ENCODE data around the gene TXLNG. TPM values are rescaled to one million over a fixed set of nuclear protein-coding genes. Genes with fewer than 3 reads are reported as not detected.
A peak's percentile ranks its signal among the peaks of the same experiment; 100 is the strongest.

The TXLNG gene
- total RNA-seq = 10 to 100 TPM; 11.1 to 19.9 TPM

DNA sequence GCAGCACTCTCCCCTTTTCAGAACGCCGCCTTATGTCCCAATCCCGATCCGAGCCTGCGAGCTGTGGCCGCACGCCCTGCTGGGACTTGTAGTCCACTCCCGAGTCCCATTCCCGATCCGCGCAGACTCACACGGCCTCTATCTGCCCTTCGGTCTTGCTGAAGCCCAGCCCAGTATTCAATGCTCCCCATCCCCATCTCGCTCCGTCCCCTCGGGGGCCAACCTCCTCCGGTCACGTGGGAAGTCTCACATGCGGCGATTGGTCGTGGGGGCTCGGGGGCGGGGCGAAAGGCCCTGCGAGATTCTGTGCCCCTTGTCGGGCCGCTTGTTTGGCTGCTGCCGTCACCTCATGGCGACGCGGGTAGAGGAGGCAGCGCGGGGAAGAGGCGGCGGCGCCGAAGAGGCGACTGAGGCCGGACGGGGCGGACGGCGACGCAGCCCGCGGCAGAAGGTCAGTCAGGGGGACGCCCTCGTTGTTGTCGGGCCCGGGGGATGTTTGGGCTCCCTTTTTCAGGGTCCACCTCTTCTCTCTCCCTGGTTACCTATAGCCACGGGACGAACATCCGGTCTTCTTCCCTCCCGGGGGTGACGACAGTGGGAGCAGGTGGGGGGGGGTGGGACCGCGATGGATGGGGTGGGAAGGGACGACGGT, at the start of gene TXLNG:
Gene TXLNG, plus strand, starts transcription at position 328 of the 652 bp plus-strand sequence. Its CDS starts 22 bp downstream, at position 350.
- Histone ChIP-seq H3K4me3 (peak within 1 kb of the TSS; percentile 80), H3K27me3 (replicated peaks; ENCODE audit: insufficient read depth) (no peaks in the 10 kb centered on the region), H3K9me3 (no peaks in the 10 kb centered on the region), H3K4me1 (ENCODE audit: control insufficient read depth in 1 of 2, low read depth in 2 of 2) (peaks cover 0 to 6% of the 10 kb centered on the region in 2 donors), H3K27ac (peak within 1 kb of the TSS; percentile 72 to 79), H3K36me3 (no peaks in the 10 kb centered on the region)
- ATAC-seq (ENCODE audit: insufficient number of reproducible peaks, low FRiP score, low read depth) (peak; percentile 96), DNase-seq (ENCODE audit: low spot score) (peak; percentile 91)
- TF ChIP-seq, protein P1, sequence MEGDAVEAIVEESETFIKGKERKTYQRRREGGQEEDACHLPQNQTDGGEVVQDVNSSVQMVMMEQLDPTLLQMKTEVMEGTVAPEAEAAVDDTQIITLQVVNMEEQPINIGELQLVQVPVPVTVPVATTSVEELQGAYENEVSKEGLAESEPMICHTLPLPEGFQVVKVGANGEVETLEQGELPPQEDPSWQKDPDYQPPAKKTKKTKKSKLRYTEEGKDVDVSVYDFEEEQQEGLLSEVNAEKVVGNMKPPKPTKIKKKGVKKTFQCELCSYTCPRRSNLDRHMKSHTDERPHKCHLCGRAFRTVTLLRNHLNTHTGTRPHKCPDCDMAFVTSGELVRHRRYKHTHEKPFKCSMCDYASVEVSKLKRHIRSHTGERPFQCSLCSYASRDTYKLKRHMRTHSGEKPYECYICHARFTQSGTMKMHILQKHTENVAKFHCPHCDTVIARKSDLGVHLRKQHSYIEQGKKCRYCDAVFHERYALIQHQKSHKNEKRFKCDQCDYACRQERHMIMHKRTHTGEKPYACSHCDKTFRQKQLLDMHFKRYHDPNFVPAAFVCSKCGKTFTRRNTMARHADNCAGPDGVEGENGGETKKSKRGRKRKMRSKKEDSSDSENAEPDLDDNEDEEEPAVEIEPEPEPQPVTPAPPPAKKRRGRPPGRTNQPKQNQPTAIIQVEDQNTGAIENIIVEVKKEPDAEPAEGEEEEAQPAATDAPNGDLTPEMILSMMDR (IDR thresholded peaks at IDR 0.05) = no peak

DNA sequence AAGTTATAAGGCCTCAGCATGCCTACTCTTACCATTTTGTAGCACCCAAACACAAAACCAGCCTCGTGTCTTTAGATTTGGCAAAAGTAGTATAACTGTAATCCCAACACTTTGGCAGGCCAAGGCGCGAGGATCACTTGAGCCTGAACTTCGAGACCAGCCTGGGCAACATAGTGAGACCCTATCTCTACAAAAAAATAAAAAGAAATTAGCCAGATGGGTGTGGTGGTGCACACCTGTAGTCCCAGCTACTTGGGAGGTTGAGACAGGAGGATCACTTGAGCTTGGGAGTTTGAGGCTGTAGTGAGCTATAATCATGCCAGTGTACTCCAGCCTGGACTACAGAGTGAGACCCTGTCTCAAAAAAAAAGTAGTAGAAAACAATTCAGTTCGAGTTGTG, 49.2 kb upstream of the TXLNG start:
- no peak for DNase-seq (ENCODE audit: low spot score)
- Histone ChIP-seq H3K4me1 (ENCODE audit: control insufficient read depth in 1 of 2, low read depth in 2 of 2) (no peaks in the 10 kb centered on the region), H3K27ac (no peak overlapping the region), H3K9me3 (no peaks in the 10 kb centered on the region), H3K27me3 (replicated peaks; ENCODE audit: insufficient read depth) (no peaks in the 10 kb centered on the region), H3K4me3 (no peak overlapping the region), H3K36me3 (peaks cover 7% of the 10 kb centered on the region)
- TF ChIP-seq, protein P1 (IDR thresholded peaks at IDR 0.05) = no peak
- ATAC-seq (ENCODE audit: insufficient number of reproducible peaks, low FRiP score, low read depth) = no peak

DNA sequence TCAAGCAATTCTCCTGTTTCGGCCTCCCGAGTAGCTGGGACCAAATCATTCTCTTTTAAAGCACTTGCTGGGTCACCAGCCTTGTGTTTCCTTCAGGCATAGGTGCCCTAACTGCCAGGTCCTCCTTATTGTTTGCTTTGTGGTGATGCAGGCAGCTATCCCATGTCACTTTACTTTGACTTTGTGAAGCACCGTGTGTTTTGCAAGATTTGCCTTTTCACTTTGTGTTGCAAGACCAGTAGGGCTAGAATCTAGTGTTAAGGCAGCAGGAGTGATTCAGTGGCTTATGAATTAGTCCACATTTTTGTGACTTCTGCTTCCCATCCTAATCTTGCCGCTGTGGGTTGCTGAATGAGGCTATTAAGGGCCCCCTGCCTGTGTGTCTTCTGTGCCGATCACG, 46.7 kb upstream of the TXLNG start:
- TF ChIP-seq, protein P1 (IDR thresholded peaks at IDR 0.05) = no peak
- DNase-seq (ENCODE audit: low spot score) = no peak
- ATAC-seq (ENCODE audit: insufficient number of reproducible peaks, low FRiP score, low read depth) = no peak
- H3K27me3 ChIP-seq (replicated peaks; ENCODE audit: insufficient read depth) = no peaks in the 10 kb centered on the region
- H3K4me3 ChIP-seq = no peak overlapping the region
- H3K4me1 ChIP-seq (ENCODE audit: control insufficient read depth in 1 of 2, low read depth in 2 of 2) = no peaks in the 10 kb centered on the region
- H3K36me3 ChIP-seq = peaks cover 15% of the 10 kb centered on the region
- no peaks in the 10 kb centered on the region for H3K9me3 ChIP-seq
- H3K27ac ChIP-seq = no peak overlapping the region

- H3K36me3 ChIP-seq = peaks cover 14% of the 10 kb centered on the region
Observed at GRCh38 chrX:16743604-16744325, 42.5 kb upstream of the TXLNG start.

GRCh38 chrX:16745102-16745501, 41.2 kb upstream of the TXLNG start:
- Histone ChIP-seq H3K27me3 (replicated peaks; ENCODE audit: insufficient read depth) (no peaks in the 10 kb centered on the region), H3K4me1 (ENCODE audit: control insufficient read depth in 1 of 2, low read depth in 2 of 2) (no peaks in the 10 kb centered on the region), H3K36me3 (peaks cover 16% of the 10 kb centered on the region), H3K27ac (no peak overlapping the region), H3K9me3 (no peaks in the 10 kb centered on the region), H3K4me3 (no peak overlapping the region)
- DNase-seq (ENCODE audit: low spot score) = no peak
- TF ChIP-seq, protein P1 (IDR thresholded peaks at IDR 0.05) = no peak
- no peak for ATAC-seq (ENCODE audit: insufficient number of reproducible peaks, low FRiP score, low read depth)

More at GRCh38 chrX:16743604-16744325, 42.5 kb upstream of the TXLNG start:
- no peaks in the 10 kb centered on the region for H3K27me3 ChIP-seq (replicated peaks; ENCODE audit: insufficient read depth)
- no peak overlapping the region for H3K27ac ChIP-seq
- H3K9me3 ChIP-seq = no peaks in the 10 kb centered on the region
- ATAC-seq (ENCODE audit: insufficient number of reproducible peaks, low FRiP score, low read depth) = no peak
- no peaks in the 10 kb centered on the region for H3K4me1 ChIP-seq (ENCODE audit: control insufficient read depth in 1 of 2, low read depth in 2 of 2)
- no peak overlapping the region for H3K4me3 ChIP-seq
- TF ChIP-seq, protein P1 (IDR thresholded peaks at IDR 0.05) = no peak
- no peak for DNase-seq (ENCODE audit: low spot score)

All from thoracic aorta (tissue), 2 donors.